Endodermal cell (in vitro differentiated cells): ENCODE data around the gene TRIM14. TPM values are rescaled to one million over a fixed set of nuclear protein-coding genes. Genes with fewer than 3 reads are reported as not detected.

Source experiments
- DNase-seq: peaks from one replicate; pipeline ENCODE4 v3.0.0-alpha.2; 2017
- H3K27ac ChIP-seq: 2 replicates; pipeline ENCODE4 v1.5.1; 2013; ENCODE audit warnings: mild to moderate bottlenecking, low read depth, low read length, moderate library complexity
- H3K27me3 ChIP-seq: 2 replicates; pipeline ENCODE4 v1.6.1; 2013; ENCODE audit warnings: mild to moderate bottlenecking, low read length, moderate library complexity; ENCODE audit not compliant: insufficient read depth, control insufficient read depth, poor library complexity, severe bottlenecking
- H3K36me3 ChIP-seq: 2 replicates; pipeline ENCODE4 v1.7.0; 2013; ENCODE audit warnings: mild to moderate bottlenecking, low read length, moderate library complexity; ENCODE audit not compliant: control insufficient read depth, insufficient read depth
- H3K4me1 ChIP-seq: one replicate; pipeline ENCODE4 v1.7.0; 2013; ENCODE audit warnings: low read length; ENCODE audit not compliant: control insufficient read depth, insufficient read depth
- H3K4me3 ChIP-seq: 2 replicates; pipeline ENCODE4 v1.5.1; 2013; ENCODE audit warnings: mild to moderate bottlenecking, low read length, moderate library complexity
- H3K9ac ChIP-seq: 2 replicates; pipeline ENCODE4 v1.6.1; 2013; ENCODE audit warnings: mild to moderate bottlenecking, low read length, moderate library complexity; ENCODE audit not compliant: poor library complexity, severe bottlenecking; ENCODE audit errors: extremely low read depth
- H3K9me3 ChIP-seq: 2 replicates; pipeline ENCODE4 v1.6.1; 2013; ENCODE audit warnings: mild to moderate bottlenecking, low read length, moderate library complexity; ENCODE audit not compliant: control insufficient read depth
- H3K27ac Mint-ChIP-seq: 2 replicates; pipeline ENCODE4 v1.8.0; 2020; ENCODE audit warnings: mixed read lengths
- H3K27me3 Mint-ChIP-seq: 2 replicates; pipeline ENCODE4 v1.8.0; 2021; ENCODE audit warnings: mild to moderate bottlenecking, mixed read lengths; ENCODE audit not compliant: insufficient read depth
- H3K36me3 Mint-ChIP-seq: 2 replicates; pipeline ENCODE4 v1.8.0; 2020; ENCODE audit warnings: low read depth, mixed read lengths
- H3K4me1 Mint-ChIP-seq: 2 replicates; pipeline ENCODE4 v1.8.0; 2020; ENCODE audit warnings: mixed read lengths
- H3K4me3 Mint-ChIP-seq: 2 replicates; pipeline ENCODE4 v1.8.0; 2020; ENCODE audit warnings: mild to moderate bottlenecking, moderate library complexity, mixed read lengths
- H3K9me3 Mint-ChIP-seq: 2 replicates; pipeline ENCODE4 v1.8.0; 2020; ENCODE audit warnings: mild to moderate bottlenecking, mixed read lengths
- WGBS, 2 experiments: methylation state at CpG; one replicate each; pipeline versions ENCODE4 v1.1.5 to v1.1.7; 2013; ENCODE audit warnings: missing lambda C conversion rate in 2 of 2, mixed read lengths in 1 of 2; ENCODE audit not compliant: insufficient coverage in 1 of 2, insufficient read length in 1 of 2; 5-methylcytosine and 5-hydroxymethylcytosine counted together
- total RNA-seq, 2 donors: library from RNA; stranded (reverse); fragmentation: NEBNext Ultra II Directional in 1 of 2; extraction: Animal tissue kit (Norgen Biotek cat#: 25700) in 1 of 2; gene quantifications; 2 replicates in 1 of 2; 3 replicates in 1 of 2; pipeline ENCODE4 v1.2.1, GENCODE V29; 2021
- TF ChIP-seq, protein P1 (sequence below): fragments of 200-600 bp; sonication (generic); conservative IDR thresholded peaks from 2 replicates; pipeline ENCODE4 v1.5.0; 2021; ENCODE audit warnings: antibody characterized with exemption, mild to moderate bottlenecking

The TRIM14 gene
- total RNA-seq, 2 donors from 2014 or later, result 3.1 to 5.1 TPM

DNA sequence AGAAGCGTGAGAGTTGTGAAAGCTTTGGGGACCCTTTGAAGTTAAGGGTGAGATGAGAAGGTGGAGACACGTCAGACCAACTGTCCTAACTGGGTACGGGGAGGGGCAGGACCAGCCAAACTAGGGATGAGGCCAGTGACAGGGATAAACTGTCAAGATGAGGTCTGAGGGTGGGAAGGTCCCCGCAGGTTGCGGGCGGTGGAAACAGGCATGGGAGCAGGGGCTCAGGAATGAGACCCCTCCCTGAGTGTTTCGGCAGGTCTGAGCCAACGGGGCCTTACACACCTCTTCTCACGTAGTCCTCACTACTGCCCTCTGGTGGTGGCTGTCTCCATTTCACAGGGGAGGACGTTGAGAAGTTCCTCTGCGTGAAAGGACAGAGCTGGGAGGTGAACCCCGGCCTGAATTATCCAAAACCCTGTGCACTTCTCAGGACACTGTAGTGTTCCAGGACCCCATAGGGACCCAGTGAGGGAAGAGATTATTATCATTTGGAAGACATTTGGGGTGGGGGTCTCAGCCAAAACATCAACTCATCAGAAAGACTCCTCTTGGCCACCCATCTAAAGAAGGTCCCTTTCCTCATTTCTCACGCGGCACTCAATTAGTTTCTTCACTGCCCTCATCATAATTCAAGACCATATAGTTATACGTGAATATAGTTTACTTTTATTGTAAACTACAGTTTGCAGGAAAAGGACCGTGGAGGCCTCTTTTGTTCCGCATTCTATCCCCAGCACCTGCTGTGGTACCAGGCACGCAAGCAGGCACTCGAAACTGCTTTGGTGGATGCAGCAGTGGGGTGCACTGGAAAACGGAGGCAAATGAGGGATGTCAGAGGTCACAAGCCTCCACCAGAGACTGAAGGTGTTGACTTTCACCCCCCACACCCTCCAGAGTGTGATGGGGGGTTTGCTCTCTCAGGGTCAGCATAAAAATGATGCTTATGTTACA lies 84.2 kb downstream of the TRIM14 start:
- Mint-ChIP-seq H3K4me3 (no peak overlapping the region), H3K9me3 (no peaks in the 10 kb centered on the region), H3K27me3 (peaks cover 26% of the 10 kb centered on the region), H3K27ac (peak overlapping the region; percentile 27), H3K4me1 (no peaks in the 10 kb centered on the region), H3K36me3 (no peaks in the 10 kb centered on the region)
- H3K4me1 ChIP-seq, result no peaks in the 10 kb centered on the region
- no peaks in the 10 kb centered on the region for H3K9me3 ChIP-seq
- TF ChIP-seq, protein P1, sequence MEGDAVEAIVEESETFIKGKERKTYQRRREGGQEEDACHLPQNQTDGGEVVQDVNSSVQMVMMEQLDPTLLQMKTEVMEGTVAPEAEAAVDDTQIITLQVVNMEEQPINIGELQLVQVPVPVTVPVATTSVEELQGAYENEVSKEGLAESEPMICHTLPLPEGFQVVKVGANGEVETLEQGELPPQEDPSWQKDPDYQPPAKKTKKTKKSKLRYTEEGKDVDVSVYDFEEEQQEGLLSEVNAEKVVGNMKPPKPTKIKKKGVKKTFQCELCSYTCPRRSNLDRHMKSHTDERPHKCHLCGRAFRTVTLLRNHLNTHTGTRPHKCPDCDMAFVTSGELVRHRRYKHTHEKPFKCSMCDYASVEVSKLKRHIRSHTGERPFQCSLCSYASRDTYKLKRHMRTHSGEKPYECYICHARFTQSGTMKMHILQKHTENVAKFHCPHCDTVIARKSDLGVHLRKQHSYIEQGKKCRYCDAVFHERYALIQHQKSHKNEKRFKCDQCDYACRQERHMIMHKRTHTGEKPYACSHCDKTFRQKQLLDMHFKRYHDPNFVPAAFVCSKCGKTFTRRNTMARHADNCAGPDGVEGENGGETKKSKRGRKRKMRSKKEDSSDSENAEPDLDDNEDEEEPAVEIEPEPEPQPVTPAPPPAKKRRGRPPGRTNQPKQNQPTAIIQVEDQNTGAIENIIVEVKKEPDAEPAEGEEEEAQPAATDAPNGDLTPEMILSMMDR, result peak; percentile 91
- 50 to 52% methylated on average over 15 to 20 of the region's 20 CpGs for WGBS, 2 experiments
- peaks cover 4% of the 10 kb centered on the region for H3K27me3 ChIP-seq
- no peak overlapping the region for H3K9ac ChIP-seq
- H3K36me3 ChIP-seq, result no peaks in the 10 kb centered on the region
- H3K27ac ChIP-seq, result no peak overlapping the region
- peak; percentile 94 for DNase-seq
- no peak overlapping the region for H3K4me3 ChIP-seq

DNA sequence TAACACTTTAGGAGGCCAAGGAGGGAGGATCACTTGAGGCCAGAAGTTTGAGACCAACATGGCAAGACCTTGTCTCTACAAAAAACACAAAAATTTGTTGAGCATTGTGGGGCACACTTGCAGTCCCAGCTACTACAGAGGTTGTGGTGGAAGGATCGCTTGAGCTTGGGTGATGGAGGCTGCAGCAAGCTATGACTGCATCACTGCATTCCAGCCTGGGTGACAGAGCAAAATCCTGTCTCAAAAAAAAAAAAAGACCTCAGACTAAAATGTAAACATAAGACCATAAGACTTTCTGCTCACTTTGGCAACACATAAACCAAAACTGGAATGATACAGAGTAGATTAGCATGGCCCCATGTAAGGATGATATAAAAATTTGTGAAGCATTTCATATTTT lies 87.1 kb downstream of the TRIM14 start:
- H3K27me3 Mint-ChIP-seq, result peaks cover 20% of the 10 kb centered on the region
- no peaks in the 10 kb centered on the region for H3K36me3 Mint-ChIP-seq
- 79 to 100% methylated on average over 1 of the region's 1 CpG for WGBS, 2 experiments

DNA sequence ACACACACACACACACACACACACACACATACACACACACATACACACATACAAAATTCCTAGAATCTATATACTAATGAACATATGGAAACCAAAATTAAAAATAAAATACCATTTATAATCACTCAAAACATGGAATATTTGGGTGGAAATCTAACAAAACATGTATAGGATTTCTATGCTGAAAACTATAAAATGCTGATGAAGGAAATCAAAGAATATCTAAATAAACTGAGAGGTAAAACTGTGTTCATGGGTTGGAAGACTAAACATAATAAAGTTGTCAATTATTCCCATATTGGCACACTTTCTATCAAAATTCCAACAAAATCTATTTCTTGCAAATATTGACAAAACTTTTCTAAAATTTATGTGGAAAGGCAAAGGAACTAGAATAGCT lies 87.9 kb downstream of the TRIM14 start:
- Mint-ChIP-seq H3K4me3 (no peak overlapping the region), H3K9me3 (no peaks in the 10 kb centered on the region), H3K27me3 (peaks cover 17% of the 10 kb centered on the region), H3K36me3 (peaks cover 3% of the 10 kb centered on the region), H3K4me1 (no peaks in the 10 kb centered on the region), H3K27ac (no peak overlapping the region)
- no peaks in the 10 kb centered on the region for H3K4me1 ChIP-seq
- no peaks in the 10 kb centered on the region for H3K36me3 ChIP-seq
- H3K4me3 ChIP-seq, result no peak overlapping the region
- H3K9ac ChIP-seq, result no peak overlapping the region
- H3K27ac ChIP-seq, result no peak overlapping the region
- no peak for DNase-seq
- H3K9me3 ChIP-seq, result no peaks in the 10 kb centered on the region
- TF ChIP-seq, protein P1, result no peak
- H3K27me3 ChIP-seq, result no peaks in the 10 kb centered on the region

More for the DNA sequence above, 87.1 kb downstream of the TRIM14 start:
- TF ChIP-seq, protein P1, result no peak
- Mint-ChIP-seq H3K4me3 (no peak overlapping the region), H3K27ac (no peak overlapping the region), H3K9me3 (no peaks in the 10 kb centered on the region), H3K4me1 (no peaks in the 10 kb centered on the region)
- Histone ChIP-seq H3K9ac (no peak overlapping the region), H3K9me3 (no peaks in the 10 kb centered on the region), H3K36me3 (no peaks in the 10 kb centered on the region), H3K27ac (no peak overlapping the region), H3K4me1 (no peaks in the 10 kb centered on the region), H3K4me3 (no peak overlapping the region), H3K27me3 (no peaks in the 10 kb centered on the region)
- no peak for DNase-seq
